Astrocyte of the spinal cord (primary cell): Measurements from ENCODE around the gene NME1.
"Not testable (repeated sequence)": the region's sequence is repeated elsewhere in the genome, so short reads cannot be mapped to it uniquely, and the experiment has no call there.

Experiments
- DNase-seq: peaks from one replicate; pipeline ENCODE4 v3.0.0; 2011; ENCODE audit warnings: low read depth, low spot score
- H3K4me3 ChIP-seq: 2 replicates; pipeline ENCODE4 v1.5.1; 2011; ENCODE audit warnings: low read depth, mild to moderate bottlenecking, low read length, moderate library complexity
- CTCF ChIP-seq: IDR thresholded peaks from 2 replicates; pipeline ENCODE4 v1.5.1; 2012; ENCODE audit warnings: low read depth, mild to moderate bottlenecking, low read length, inconsistent platforms
- in situ Hi-C: cut with HindIII; loops from 2 replicates; pipeline ENCODE4 v1.10.0; 2017; ENCODE audit warnings: low sequenced_read_pairs

The NME1 gene

GRCh38 chr17:51120357-51120738 is 33.0 kb upstream of the NME1 start:
- in situ Hi-C loops = no loop called here
- peak; percentile 38 for DNase-seq
- H3K4me3 ChIP-seq = peak overlapping the region; percentile 96
- TF ChIP-seq CTCF = no peak

GRCh38 chr17:51120739-51121619 is 32.4 kb upstream of the NME1 start, which contains the start of gene SPAG9:
Gene SPAG9, minus strand, starts transcription at chr17:51120868. Its CDS starts 212 bp downstream, at chr17:51120656.
- DNase-seq = peak; percentile 97
- peak within 1 kb of the TSS; percentile 96 for H3K4me3 ChIP-seq
- TF ChIP-seq CTCF = no peak
- in situ Hi-C loops = no loop called here

GRCh38 chr17:51121620-51122472 is 31.5 kb upstream of the NME1 start:
- H3K4me3 ChIP-seq = peak overlapping the region; percentile 57
- TF ChIP-seq CTCF = no peak
- in situ Hi-C loops = no loop called here
- DNase-seq = peak; percentile 90

DNA sequence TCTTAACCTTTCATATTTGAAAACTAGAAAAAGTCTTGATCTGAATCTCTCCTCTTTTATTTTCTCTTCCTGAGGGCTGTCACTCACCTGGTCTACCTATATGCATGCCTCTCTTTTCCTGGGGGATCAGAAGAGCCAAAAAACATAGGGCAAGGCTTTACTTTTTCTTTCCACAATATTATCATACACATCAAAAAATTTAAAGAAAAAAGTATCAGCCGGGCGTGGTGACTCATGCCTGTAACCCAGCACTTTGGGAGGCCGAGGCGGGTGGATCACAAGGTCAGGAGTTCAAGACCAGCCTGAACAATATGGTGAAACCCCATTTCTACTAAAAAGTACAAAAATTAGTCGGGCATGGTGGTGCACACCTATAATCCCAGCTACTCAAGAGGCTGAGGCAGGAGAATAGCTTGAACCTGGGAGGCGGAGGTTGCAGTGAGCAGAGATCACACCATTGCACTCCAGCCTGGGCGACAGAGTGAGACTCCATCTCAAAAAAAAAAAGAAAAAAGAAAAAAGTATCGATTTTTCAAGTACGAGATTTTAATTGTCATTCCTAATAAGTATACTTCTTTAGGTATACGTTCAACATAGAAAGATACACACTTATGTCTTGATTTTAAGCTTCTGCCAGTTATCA is 30.8 kb upstream of the NME1 start:
- in situ Hi-C loops, DNase-seq, H3K4me3 ChIP-seq: not testable (repeated sequence)

- no peak for DNase-seq
- in situ Hi-C loops = no loop called here
- no peak for TF ChIP-seq CTCF
- H3K4me3 ChIP-seq = no peak overlapping the region
Observed at GRCh38 chr17:51124640-51125503, 28.5 kb upstream of the NME1 start.

GRCh38 chr17:51128076-51128475 is 25.3 kb upstream of the NME1 start:
- in situ Hi-C loops = no loop called here
- DNase-seq = no peak
- H3K4me3 ChIP-seq = no peak overlapping the region
- no peak for TF ChIP-seq CTCF
